Measurements from ENCODE around the gene ZNF570.

Gene ZNF570

GRCh38 chr19:37537391-37537947, 68.3 kb downstream of the ZNF570 start:
- no peak overlapping the region for H3K9ac ChIP-seq (ENCODE audit: low read length)
- H3K4me1 ChIP-seq (ENCODE audit: control insufficient read depth, low read depth, low read length) = no peaks in the 10 kb centered on the region
- no peak overlapping the region for H3K4ac ChIP-seq (ENCODE audit: low read depth, low read length)
- H2BK120ac ChIP-seq (ENCODE audit: low read depth, low read length) = no peak overlapping the region
- H4K8ac ChIP-seq (ENCODE audit: low read depth, low read length) = no peak overlapping the region
- H3K4me3 ChIP-seq (ENCODE audit: low read length) = peak overlapping the region; percentile 17
- no peak overlapping the region for H3K4me2 ChIP-seq (ENCODE audit: low read length)
- H2AK5ac ChIP-seq (ENCODE audit: low read length) = no peak overlapping the region
- H3K27ac ChIP-seq (ENCODE audit: low read depth, low read length) = no peak overlapping the region
- H3K18ac ChIP-seq (ENCODE audit: low read length) = no peak overlapping the region
- no peaks in the 10 kb centered on the region for H3K79me1 ChIP-seq (ENCODE audit: low read length)
- no peaks in the 10 kb centered on the region for H3K27me3 ChIP-seq (ENCODE audit: insufficient read depth, low read length, poor library complexity)
- peaks cover 20% of the 10 kb centered on the region for H3K36me3 ChIP-seq (ENCODE audit: control insufficient read depth, insufficient read depth, low read length)
- no peak overlapping the region for H4K5ac ChIP-seq (ENCODE audit: low read length)
- no peak overlapping the region for H3K56ac ChIP-seq (ENCODE audit: low read length)
- DNase-seq = peak; percentile 69
- WGBS (ENCODE audit: extremely low coverage, insufficient coverage, low lambda C conversion rate) = no CpG with 5 or more reads among the region's 7 CpGs
- H2BK5ac ChIP-seq (ENCODE audit: low read length) = no peak overlapping the region
- H2BK15ac ChIP-seq (replicated peaks; ENCODE audit: low read depth) = no peak overlapping the region
- no peaks in the 10 kb centered on the region for H3K79me2 ChIP-seq (ENCODE audit: control insufficient read depth, insufficient read depth, low read length)
- H3K23ac ChIP-seq (ENCODE audit: low read length) = no peak overlapping the region
